Measurements from ENCODE around the gene ARHGEF37. TPM values are rescaled to one million over a fixed set of nuclear protein-coding genes. Genes with fewer than 3 reads are reported as not detected.

The ARHGEF37 gene
- total and polyA plus RNA-seq, 9 of the 15 experiments (the other 6 are each of a cell fraction or from before 2014, with no cell fraction given): 0.01 to 0.27 (median 0.05) TPM

GRCh38 chr5:149621415-149622098, 40.3 kb downstream of the ARHGEF37 start (continued):
- TF ChIP-seq ELK3 (CRISPR knock-in tag; IDR thresholded peaks at IDR 0.05): no peak

GRCh38 chr5:149622466-149622865, 41.2 kb downstream of the ARHGEF37 start:
- Histone ChIP-seq H3K4me2 (ENCODE audit: insufficient read depth, low read length) (no peak overlapping the region), H3K9me3 (replicated peaks; ENCODE audit: control insufficient read depth, insufficient read depth, low read depth, low read length) (no peaks in the 10 kb centered on the region), H3K27ac (ENCODE audit: extremely low read depth, low read depth, low read length) (no peak overlapping the region), H3K4me3 (no peak overlapping the region), H3K27me3 (ENCODE audit: control insufficient read depth in 2 of 2, insufficient read depth in 2 of 2, low read length in 2 of 2) (no peaks in the 10 kb centered on the region), H2AFZ (ENCODE audit: low read depth, low read length) (no peak overlapping the region), H3K9me1 (ENCODE audit: control insufficient read depth, insufficient read depth, low read length) (no peaks in the 10 kb centered on the region), H3K4me1 (replicated peaks in 1 of 2; ENCODE audit: control insufficient read depth in 2 of 2, insufficient read depth in 2 of 2, low read length in 2 of 2) (peaks cover 0 to 12% of the 10 kb centered on the region in 2 experiments; a peak in 4 of 5 replicates), H3K9ac (ENCODE audit: insufficient read depth in 1 of 2, low read depth in 2 of 2, low read length in 2 of 2) (no peak overlapping the region), H3K79me2 (ENCODE audit: control insufficient read depth, insufficient read depth, low read length) (no peaks in the 10 kb centered on the region), H3K36me3 (ENCODE audit: control insufficient read depth, insufficient read depth, low read length) (no peaks in the 10 kb centered on the region), H4K20me1 (replicated peaks; ENCODE audit: control insufficient read depth, insufficient read depth, low read length) (no peaks in the 10 kb centered on the region)
- 18% methylated on average over 3 of the region's 3 CpGs for WGBS (ENCODE audit: insufficient coverage, low coverage, missing lambda C conversion rate)
- POLR2A ChIA-PET: interaction anchor here (0.7 to 1.0 kb wide), 2 partner anchors 17 to 73 kb away, joined by 3 read pairs; no protein-coding TSS in a partner anchor
- ATAC-seq (no peak), FAIRE-seq (no peak), DNase-seq (ENCODE audit: extremely low read depth in 1 of 4, low spot score in 3 of 4) (no peak)
- CTCF ChIA-PET (ENCODE audit: low intra/inter-chr PET ratio): no interaction called here
- intact Hi-C loops (cut with micrococcal nuclease): no loop called here
- BruUV-seq (replicated peaks): no TSS peak
- in situ Hi-C loops (cut with MboI): no loop called here
- TF ChIP-seq ZNF780A (CRISPR knock-in tag; IDR thresholded peaks at IDR 0.05) (no peak), NFXL1 (CRISPR knock-in tag; IDR thresholded peaks at IDR 0.05) (no peak), CREM (IDR thresholded peaks at IDR 0.05; ENCODE audit: low read depth) (no peak), ZNF316 (IDR thresholded peaks at IDR 0.05) (no peak), CSDE1 (IDR thresholded peaks at IDR 0.05) (no peak), FOXP1 (CRISPR knock-in tag; IDR thresholded peaks at IDR 0.05) (no peak), TCF3 (CRISPR knock-in tag; IDR thresholded peaks at IDR 0.05) (no peak), BRF1 (IDR thresholded peaks at IDR 0.05; ENCODE audit: borderline replicate concordance, extremely low read depth, insufficient read length) (no peak), FOXJ2 (tag; IDR thresholded peaks at IDR 0.05) (no peak), NELFE (IDR thresholded peaks at IDR 0.05; ENCODE audit: insufficient read depth, insufficient read length) (no peak)

Measured in K562 (cell line).